GM18508 (cell line): Measurements from ENCODE around the gene GALT.
A peak's percentile ranks its signal among the peaks of the same experiment; 100 is the strongest.

Source experiments
- ATAC-seq: cut with Tn5 transposase; IDR thresholded peaks from one replicate; pipeline ENCODE4 v1.9.1; 2021; ENCODE audit warnings: moderate number of reproducible peaks; ENCODE audit not compliant: insufficient read depth, unreplicated experiment

GALT gene

GRCh38 chr9:34646211-34647083, at the start of gene GALT:
Gene GALT, plus strand, starts transcription at chr9:34646675. Its CDS starts 30 bp downstream, at chr9:34646705.
- peak; percentile 59 for ATAC-seq

GRCh38 chr9:34599546-34599945, 46.9 kb upstream of the GALT start:
- no peak for ATAC-seq

DNA sequence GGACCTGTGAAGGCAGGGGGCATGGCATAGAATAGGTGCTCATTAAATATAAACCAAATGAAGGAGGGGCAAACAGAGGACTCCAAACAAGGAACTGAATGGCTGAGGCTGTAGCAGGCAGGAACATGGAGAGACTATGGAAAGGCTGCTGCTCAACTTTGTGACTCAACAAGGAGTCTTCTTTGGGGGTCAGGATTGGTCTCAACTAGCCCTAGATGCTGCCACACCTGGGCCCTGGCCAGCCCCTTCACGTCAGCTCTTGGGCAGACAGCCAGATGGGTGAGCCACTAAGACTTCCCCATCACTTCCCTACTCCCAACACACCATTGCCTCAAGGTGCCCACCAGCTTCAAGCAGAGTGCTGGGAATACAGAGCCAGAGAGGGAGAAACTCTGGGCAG, 45.6 kb upstream of the GALT start:
- no peak for ATAC-seq

DNA sequence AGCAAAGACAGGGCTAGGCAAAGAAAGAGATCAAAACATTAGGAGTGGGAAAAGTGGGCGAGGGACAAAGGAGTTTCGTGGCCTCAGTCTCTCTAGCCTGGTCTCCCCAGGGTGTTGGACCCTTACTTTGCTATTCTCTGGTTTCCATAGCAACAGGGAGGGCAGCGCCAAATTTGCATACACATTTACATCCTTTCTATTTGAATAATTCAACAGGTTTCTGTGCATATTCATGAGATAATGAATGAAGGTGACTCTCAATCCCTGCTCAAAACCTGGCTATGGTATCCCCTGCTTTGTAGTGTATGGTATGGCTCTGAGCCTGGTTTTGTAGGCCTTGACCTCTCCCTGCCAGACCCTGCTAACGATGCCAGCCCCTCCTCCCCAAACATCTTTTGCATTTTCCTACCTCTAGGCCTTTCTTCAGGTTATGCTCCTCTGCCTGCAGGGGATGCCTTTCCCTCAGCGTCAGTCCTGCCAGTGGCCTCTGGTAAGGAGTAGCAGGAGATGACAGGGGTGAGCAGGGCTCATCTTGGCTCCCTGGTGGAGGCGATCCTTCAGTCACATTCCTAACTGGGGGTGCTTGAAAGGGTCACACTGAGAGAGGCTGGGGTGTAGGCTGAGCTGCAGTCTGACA, 44.4 kb upstream of the GALT start:
- ATAC-seq, result no peak

- ATAC-seq, result no peak
Observed at GRCh38 chr9:34603610-34604231, 42.8 kb upstream of the GALT start.

DNA sequence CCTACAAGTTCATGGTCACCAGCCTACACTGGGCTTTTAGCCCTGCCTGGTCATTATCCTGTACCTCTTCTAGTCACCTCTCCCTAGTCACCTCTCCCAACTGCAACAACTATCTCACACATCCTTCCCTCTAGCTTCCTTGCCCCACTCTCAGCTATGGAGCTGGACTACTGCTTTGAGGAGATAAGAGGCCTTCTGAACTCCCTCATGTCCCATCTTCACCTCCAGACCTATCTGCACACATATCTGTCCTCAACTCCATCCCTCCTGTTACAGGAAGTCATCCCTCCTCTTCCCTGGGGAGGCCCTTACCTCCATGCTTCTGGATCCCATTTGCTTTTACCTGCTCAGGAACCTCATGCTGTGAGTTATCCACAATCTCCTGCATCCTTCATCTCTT, 40.3 kb upstream of the GALT start:
- ATAC-seq, result no peak

DNA sequence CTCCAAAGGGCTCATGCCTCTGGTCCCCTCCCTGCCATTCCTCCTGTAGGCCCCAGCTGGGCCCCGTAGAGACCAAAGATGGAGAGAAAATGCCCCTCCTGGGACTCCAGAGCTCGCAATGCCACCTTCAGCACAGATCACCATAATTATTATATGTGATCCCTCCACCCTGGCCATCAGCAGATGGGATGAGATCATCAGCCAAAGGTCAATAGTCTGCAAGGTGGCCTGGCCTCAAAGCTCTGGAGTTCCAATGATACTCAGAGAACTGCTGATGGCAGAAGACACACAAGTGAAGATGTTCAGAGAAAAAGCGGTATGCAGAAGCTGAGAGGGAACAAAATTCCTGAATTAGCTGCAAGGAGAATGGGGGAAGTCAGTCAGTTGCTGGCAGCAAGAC, 39.6 kb upstream of the GALT start:
- ATAC-seq, result no peak

DNA sequence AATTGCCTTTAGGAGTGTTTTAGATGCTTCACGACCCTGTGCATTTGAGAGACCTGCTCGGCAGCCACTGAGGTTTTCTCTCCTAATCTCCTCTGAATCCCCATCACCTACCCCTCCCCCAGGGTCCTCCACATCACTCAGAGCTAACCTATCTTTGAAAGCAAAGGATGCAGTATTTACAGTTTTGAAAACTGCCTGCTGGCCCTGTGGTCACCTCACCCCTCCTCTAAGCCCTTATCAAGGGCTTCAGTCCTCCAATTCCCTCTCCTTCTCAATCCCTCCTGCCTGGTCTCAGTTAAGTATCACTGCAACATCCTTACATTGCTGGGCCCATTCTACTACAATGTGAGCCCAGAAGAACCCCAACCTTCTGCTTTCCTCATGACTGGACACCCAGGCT, 39.1 kb upstream of the GALT start:
- ATAC-seq, result no peak

GRCh38 chr9:34610434-34611206, 35.9 kb upstream of the GALT start:
- ATAC-seq, result no peak

GRCh38 chr9:34611251-34611810, 35.1 kb upstream of the GALT start:
- ATAC-seq, result no peak

DNA sequence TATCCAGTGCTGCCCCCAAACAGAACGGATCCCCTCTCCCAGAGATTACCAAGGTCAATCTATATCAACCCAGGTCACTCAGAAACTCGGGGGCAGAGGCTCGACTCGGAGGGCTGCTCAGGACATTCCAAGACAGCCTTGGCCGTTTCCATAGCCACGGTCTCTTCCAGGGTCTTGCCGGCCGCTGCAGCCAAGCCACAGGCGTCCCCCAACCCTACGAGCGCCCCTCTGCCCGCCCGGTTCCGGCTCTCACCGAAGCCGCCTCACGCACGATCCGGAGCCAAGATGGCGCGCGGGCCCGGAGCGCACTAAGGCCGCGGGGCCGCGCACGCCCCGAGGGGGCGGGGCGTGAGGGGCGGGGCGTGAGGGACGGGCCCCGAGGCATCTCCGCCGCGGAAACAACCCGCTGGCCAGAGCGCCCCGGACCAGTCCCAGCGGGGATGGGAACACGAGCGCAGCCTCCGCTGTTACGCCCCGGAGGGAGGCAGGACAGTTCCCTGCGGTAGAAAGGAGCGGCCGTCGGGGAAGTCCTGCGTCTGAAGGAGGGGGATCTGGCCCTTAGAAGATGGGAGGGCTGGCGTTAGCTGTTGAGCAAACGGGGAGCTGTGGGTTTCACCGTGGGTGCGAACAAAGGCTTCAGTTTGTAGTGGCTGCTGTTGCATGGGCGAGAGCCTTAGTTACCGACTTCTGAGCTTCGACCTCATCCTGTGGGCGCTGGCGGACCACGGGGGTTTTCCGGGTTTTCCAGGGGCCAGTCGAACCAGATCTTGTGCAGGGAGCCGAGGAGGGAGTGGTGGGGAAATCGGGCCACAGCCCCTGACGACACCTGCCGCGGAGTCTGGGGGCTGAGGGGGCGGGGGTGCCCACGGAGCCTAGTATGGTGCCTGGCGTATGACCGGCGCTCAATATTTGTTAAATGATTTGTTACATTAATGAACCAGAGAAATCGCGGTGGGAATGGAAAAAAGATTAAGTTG, 34.4 kb upstream of the GALT start, which contains the start of gene RPP25L:
Gene RPP25L (minus strand): TSS at position 287 of the 977 bp plus-strand sequence. CDS start 801 bp downstream, outside the sequence.
- ATAC-seq, result no peak

GRCh38 chr9:34612788-34613390, 33.6 kb upstream of the GALT start:
- ATAC-seq, result no peak

DNA sequence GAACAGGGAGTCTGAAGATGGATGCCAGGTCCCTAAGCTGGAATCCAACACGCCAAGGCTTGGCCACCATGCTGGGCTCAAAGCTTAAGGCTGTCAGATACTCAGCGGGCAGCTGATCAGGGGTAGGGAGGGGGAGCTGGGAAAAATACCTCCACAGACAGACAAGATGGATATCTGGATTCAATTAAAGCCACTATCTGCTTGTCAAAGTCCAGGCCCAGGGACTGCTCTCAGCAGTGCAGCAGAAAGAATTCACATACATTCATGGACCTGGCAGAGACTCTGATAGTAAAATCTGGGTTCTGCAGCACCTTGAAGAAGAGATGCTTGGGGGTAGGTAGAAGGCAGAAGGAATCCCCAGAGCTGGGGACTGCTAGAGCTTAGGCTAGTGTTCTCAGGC, 31.3 kb upstream of the GALT start:
- ATAC-seq, result no peak

DNA sequence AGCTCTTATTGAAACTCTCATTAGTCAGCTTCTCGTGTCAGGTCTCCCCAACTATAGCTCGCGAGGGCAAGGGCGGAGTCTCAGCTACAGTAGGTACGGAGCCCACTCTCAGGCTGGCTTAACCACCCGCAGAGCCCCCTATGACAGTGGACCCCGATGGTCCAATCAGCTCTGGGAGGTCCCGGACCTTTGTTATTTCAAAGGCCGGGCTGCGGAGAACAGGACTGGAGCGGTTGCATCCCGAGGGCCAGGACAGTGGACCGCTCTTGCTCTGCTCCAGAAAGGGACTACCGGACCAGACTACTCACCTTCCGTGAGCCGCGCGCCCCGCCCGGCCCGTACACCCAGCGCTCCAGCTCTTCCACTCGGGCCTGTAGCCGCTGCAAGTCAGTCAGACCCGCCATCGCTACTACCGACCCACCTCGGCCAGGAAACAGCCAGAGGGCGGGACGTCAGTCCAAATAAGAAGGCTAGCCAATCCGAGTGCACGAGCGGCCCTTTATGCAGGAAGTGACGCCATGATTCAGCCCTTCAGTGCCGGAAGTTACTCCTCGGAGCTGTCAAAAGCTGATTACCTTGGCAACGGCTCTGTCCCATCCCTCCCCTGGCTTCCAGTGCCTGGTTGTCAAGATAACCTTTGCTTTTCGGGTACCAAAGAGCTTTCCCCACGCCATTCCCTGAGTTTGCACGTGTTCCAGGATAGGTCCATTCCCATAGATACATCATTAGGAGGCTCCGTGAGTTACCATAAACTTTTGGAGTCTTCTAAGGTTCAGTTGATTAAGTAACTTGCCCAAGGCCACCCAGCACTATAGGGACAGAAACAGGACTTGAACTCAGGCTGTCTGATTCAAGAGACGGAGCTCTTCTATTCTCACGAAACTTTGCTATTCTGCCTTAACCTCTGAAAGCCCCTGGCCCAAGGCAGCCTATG, 26.1 kb upstream of the GALT start, which contains the start of gene DCTN3:
Gene DCTN3 (minus strand): TSS at position 435 of the 934 bp plus-strand sequence. CDS start 31 bp downstream, at position 404.
- ATAC-seq, result peak; percentile 92

DNA sequence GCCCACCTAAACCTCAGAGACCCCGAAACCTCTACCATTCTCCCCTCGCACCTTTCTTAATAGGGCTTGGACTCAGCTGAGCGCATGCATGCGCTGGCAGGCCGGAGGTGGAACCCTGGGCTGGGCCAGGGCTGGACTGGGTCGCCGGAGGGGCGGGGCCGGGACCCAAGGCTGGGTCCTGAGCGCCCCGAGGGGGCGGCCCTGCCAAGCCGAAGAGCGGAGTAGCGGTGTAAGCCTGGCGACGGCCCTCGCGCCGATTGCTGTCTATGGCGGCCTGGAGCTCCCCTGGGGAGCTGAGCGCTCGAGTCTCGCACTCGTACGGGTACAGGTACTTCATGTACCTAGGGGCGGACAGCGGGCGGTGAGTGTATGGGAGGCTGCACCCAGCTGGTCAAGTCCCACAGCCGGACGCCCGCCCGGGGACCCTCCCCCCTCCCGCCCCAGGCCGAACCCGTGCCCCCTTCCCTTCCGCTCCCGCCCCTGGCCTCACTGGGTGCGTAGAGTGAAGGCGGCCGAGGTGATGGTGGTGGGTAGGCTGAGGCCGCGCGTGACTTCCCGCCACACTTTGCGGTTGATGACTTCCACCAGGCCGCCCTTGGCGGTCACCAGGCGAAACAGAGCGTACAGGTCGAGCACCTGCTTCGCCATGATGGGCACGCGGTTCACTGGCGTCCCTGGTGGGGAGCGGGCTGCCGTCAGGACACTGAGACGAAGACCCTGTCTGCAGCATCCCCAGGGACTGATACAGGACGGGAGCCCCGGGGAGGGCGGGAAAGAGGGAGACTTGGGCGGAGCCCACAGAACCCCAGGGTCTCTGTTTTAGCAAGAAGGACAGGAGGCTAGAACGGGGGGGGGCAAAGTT, 22.9 kb upstream of the GALT start:
- no peak for ATAC-seq

- ATAC-seq, result no peak
Observed at GRCh38 chr9:34624475-34625185, 21.8 kb upstream of the GALT start.
